Right lobe of liver (tissue), 4 donors: Measurements from ENCODE around the gene SNX3.

Experiments
- POLR2A ChIP-seq: fragments of 450-650 bp; IDR thresholded peaks from one replicate; pipeline ENCODE4 v1.6.1; 2017; ENCODE audit warnings: antibody characterized with exemption, mild to moderate bottlenecking
- TF ChIP-seq, protein P1 (sequence below), 4 donors: fragments of 200-600 bp in 3 of 4; fragments of 450-650 bp in 1 of 4; IDR thresholded peaks; one replicate each; pipeline versions ENCODE4 v1.5.1 to v1.8.0; 2016 to 2022; ENCODE audit warnings: antibody characterized with exemption in 4 of 4, mild to moderate bottlenecking in 2 of 4
- donor health status: DM: no; HTN: no; CAD: no.
- donor health status: DM: no; HTN: no; CAD: no.
- donor health status: DM: no; HTN: yes; CAD: no.

DNA sequence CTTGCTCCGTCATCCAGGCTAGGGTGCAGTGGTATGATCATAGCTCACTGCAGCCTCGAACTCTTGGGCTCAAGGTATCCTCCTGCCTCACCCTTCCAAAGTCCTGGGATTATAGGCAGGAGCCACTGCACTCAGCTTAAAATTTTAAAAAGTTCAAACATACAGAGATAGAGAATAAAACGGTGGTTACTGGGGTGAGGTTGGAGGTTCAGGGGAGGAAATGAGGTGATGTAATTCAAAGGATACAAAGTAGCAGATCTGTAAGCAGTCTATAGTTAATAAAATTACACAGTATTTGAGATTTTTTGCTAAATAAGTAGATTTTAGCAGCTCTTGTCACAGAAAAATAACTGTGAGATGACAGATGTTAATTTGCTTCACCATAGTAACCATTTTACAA lies 26.5 kb upstream of the SNX3 start:
- TF ChIP-seq, protein P1, sequence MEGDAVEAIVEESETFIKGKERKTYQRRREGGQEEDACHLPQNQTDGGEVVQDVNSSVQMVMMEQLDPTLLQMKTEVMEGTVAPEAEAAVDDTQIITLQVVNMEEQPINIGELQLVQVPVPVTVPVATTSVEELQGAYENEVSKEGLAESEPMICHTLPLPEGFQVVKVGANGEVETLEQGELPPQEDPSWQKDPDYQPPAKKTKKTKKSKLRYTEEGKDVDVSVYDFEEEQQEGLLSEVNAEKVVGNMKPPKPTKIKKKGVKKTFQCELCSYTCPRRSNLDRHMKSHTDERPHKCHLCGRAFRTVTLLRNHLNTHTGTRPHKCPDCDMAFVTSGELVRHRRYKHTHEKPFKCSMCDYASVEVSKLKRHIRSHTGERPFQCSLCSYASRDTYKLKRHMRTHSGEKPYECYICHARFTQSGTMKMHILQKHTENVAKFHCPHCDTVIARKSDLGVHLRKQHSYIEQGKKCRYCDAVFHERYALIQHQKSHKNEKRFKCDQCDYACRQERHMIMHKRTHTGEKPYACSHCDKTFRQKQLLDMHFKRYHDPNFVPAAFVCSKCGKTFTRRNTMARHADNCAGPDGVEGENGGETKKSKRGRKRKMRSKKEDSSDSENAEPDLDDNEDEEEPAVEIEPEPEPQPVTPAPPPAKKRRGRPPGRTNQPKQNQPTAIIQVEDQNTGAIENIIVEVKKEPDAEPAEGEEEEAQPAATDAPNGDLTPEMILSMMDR (IDR thresholded peaks at IDR 0.05), result no peak
- no peak for TF ChIP-seq POLR2A
